SK-N-SH (cell line): ENCODE measurements around the gene CX3CR1. TPM values are rescaled to one million over a fixed set of nuclear protein-coding genes. Genes with fewer than 3 reads are reported as not detected.

Source experiments
- CTCF ChIA-PET: fragments of 300-600, 350-600 bp; formaldehyde crosslinking; extraction: SDS; loops from one replicate; lab custom pipeline; 2021; lab: Yijun Ruan, JAX
- POLR2A ChIA-PET: fragments of 350-600 bp; sonication (Branson Sonifier 250); formaldehyde crosslinking; extraction: SDS; loops from one replicate; lab custom pipeline; 2020; ENCODE audit warnings: antibody characterized with exemption, inconsistent platforms; lab: Yijun Ruan, JAX
- DNase-seq: peaks from one replicate; pipeline ENCODE4 v3.0.0; 2012
- H2AFZ ChIP-seq: fragments of 200-600 bp; sonication (generic); 2 replicates; pipeline ENCODE4 v1.8.1; 2016; ENCODE audit warnings: antibody characterized with exemption, mild to moderate bottlenecking, low read depth
- H3F3A ChIP-seq: fragments of 200-600 bp; sonication (generic); replicated peaks from 2 replicates; pipeline ENCODE3; 2016; ENCODE audit warnings: antibody characterized with exemption, mild to moderate bottlenecking; ENCODE audit not compliant: insufficient read depth
- H3K27ac ChIP-seq, 2 experiments: fragments of 200-500 bp in 1 of 2; fragments of 200-600 bp in 1 of 2; sonication (Bioruptor generic) in 1 of 2; sonication (generic), shearing (Covaris generic) in 1 of 2; 2 replicates each; pipeline versions ENCODE4 v1.5.1 to v1.6.1; 2014 to 2016; ENCODE audit warnings: low read depth in 2 of 2, inconsistent platforms in 1 of 2, low read length in 1 of 2, mild to moderate bottlenecking in 1 of 2, mixed read lengths in 1 of 2
- H3K27me3 ChIP-seq: fragments of 200-600 bp; sonication (generic), shearing (Covaris generic); 2 replicates; pipeline ENCODE4 v1.6.1; 2016; ENCODE audit warnings: mixed run types; ENCODE audit not compliant: insufficient read depth
- H3K36me3 ChIP-seq, 2 experiments: fragments of 200-500 bp in 1 of 2; fragments of 200-600 bp in 1 of 2; sonication (Bioruptor generic) in 1 of 2; sonication (generic) in 1 of 2; replicated peaks in 1 of 2; 2 replicates each; pipeline versions ENCODE3 to v1.5.1; 2014 to 2016; ENCODE audit warnings: low read length in 1 of 2, mild to moderate bottlenecking in 1 of 2; ENCODE audit not compliant: insufficient read depth in 2 of 2, control insufficient read depth in 1 of 2
- H3K4me1 ChIP-seq, 2 experiments: fragments of 200-500 bp in 1 of 2; fragments of 200-600 bp in 1 of 2; sonication (Bioruptor generic) in 1 of 2; sonication (generic), shearing (Covaris generic) in 1 of 2; 2 replicates each; pipeline versions ENCODE4 v1.5.1 to v1.6.1; 2014 to 2016; ENCODE audit warnings: low read depth in 1 of 2, low read length in 1 of 2, mixed run types in 1 of 2; ENCODE audit not compliant: insufficient read depth in 2 of 2, control insufficient read depth in 1 of 2
- H3K4me2 ChIP-seq: fragments of 200-600 bp; sonication (generic), shearing (Covaris generic); 2 replicates; pipeline ENCODE4 v1.6.1; 2017; ENCODE audit warnings: mixed run types
- H3K4me3 ChIP-seq, 2 experiments: fragments of 200-500 bp in 1 of 2; fragments of 200-600 bp in 1 of 2; sonication (Bioruptor generic) in 1 of 2; sonication (generic), shearing (Covaris generic) in 1 of 2; 2 replicates each; pipeline versions ENCODE4 v1.5.1 to v1.8.1; 2014 to 2016; ENCODE audit warnings: low read depth in 2 of 2, inconsistent platforms in 1 of 2, low read length in 1 of 2, mild to moderate bottlenecking in 1 of 2, mixed read lengths in 1 of 2, moderate library complexity in 1 of 2
- H3K79me2 ChIP-seq: fragments of 200-600 bp; sonication (generic); 2 replicates; pipeline ENCODE4 v1.8.1; 2017; ENCODE audit warnings: mild to moderate bottlenecking; ENCODE audit not compliant: insufficient read depth
- H3K9ac ChIP-seq: fragments of 200-600 bp; sonication (generic); 2 replicates; pipeline ENCODE4 v1.6.1; 2017; ENCODE audit warnings: mixed run types
- H3K9me2 ChIP-seq: fragments of 200-600 bp; sonication (generic); 2 replicates; pipeline ENCODE4 v1.6.1; 2017; ENCODE audit warnings: mixed run types
- H3K9me3 ChIP-seq: fragments of 200-600 bp; sonication (generic); 2 replicates; pipeline ENCODE4 v1.6.1; 2017; ENCODE audit warnings: mixed run types, mild to moderate bottlenecking, moderate library complexity
- H4K20me1 ChIP-seq: fragments of 200-600 bp; sonication (generic); 2 replicates; pipeline ENCODE4 v1.6.1; 2017; ENCODE audit warnings: mild to moderate bottlenecking, mixed run types; ENCODE audit not compliant: insufficient read depth
- IRF3 ChIP-seq: fragments of 150-350 bp; IDR thresholded peaks from 2 replicates; pipeline ENCODE4 v1.6.1; 2016; ENCODE audit warnings: mild to moderate bottlenecking, low read depth, low read length
- MXI1 ChIP-seq: IDR thresholded peaks from 2 replicates; pipeline ENCODE4 v1.6.1; 2012; ENCODE audit warnings: mild to moderate bottlenecking, low read depth, low read length, improper control_type of control experiment
- PBX3 ChIP-seq: IDR thresholded peaks from 2 replicates; pipeline ENCODE4; 2012
- RFX5 ChIP-seq: IDR thresholded peaks from 2 replicates; pipeline ENCODE4 v1.6.1; 2012; ENCODE audit warnings: mild to moderate bottlenecking, improper control_type of control experiment, low read length
- WGBS: methylation state at CpG from one replicate; pipeline ENCODE4 v1.1.6; 2017; ENCODE audit warnings: low lambda C conversion rate; 5-methylcytosine and 5-hydroxymethylcytosine counted together
- polyA plus RNA-seq, 3 experiments: library from polyadenylated mRNA; depleted of rRNA; stranded (reverse); fragments of >200 nt; gene quantifications; 2 replicates each; pipeline ENCODE4 v1.2.3, GENCODE V29; 2012
- TF ChIP-seq, protein P1 (sequence below): fragments of 200-600 bp; sonication (generic); IDR thresholded peaks from 2 replicates; pipeline ENCODE4 v1.6.1; 2017; ENCODE audit warnings: antibody characterized with exemption, mild to moderate bottlenecking, moderate library complexity

CX3CR1 gene
- polyA plus RNA-seq, 1 of the 3 experiments (the other 2 are of a cell fraction) = not detected

DNA sequence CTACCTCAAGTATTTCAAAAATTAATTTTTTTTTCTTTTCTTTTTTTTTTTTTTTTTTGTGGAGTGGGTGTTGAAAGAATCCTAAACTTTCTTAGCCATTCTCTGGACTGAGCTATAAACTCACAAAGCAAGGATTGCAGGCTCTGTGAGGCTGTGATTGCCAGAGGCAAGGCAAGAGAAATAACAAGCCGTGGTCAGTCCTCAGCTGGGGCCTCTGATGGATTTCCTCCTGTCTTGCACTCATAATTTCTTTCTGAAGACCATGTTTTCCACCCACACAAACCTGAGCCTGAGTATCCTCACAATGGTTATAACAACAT is 1.3 kb downstream of the CX3CR1 start:
- TF ChIP-seq, protein P1, sequence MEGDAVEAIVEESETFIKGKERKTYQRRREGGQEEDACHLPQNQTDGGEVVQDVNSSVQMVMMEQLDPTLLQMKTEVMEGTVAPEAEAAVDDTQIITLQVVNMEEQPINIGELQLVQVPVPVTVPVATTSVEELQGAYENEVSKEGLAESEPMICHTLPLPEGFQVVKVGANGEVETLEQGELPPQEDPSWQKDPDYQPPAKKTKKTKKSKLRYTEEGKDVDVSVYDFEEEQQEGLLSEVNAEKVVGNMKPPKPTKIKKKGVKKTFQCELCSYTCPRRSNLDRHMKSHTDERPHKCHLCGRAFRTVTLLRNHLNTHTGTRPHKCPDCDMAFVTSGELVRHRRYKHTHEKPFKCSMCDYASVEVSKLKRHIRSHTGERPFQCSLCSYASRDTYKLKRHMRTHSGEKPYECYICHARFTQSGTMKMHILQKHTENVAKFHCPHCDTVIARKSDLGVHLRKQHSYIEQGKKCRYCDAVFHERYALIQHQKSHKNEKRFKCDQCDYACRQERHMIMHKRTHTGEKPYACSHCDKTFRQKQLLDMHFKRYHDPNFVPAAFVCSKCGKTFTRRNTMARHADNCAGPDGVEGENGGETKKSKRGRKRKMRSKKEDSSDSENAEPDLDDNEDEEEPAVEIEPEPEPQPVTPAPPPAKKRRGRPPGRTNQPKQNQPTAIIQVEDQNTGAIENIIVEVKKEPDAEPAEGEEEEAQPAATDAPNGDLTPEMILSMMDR = no peak
- TF ChIP-seq PBX3 (no peak), RFX5 (no peak), IRF3 (no peak)
- no peaks in the 10 kb centered on the region for H3K9me3 ChIP-seq
- no peak for DNase-seq
- H3K27me3 ChIP-seq = peaks cover 8% of the 10 kb centered on the region; the same call in 1 of the 2 replicates
- no peak overlapping the region for H3K9ac ChIP-seq
- no peak overlapping the region for H3K4me3 ChIP-seq
- H3K79me2 ChIP-seq = no peaks in the 10 kb centered on the region
- H3K4me1 ChIP-seq = no peaks in the 10 kb centered on the region
- H3K9me2 ChIP-seq = no peaks in the 10 kb centered on the region
- no peak overlapping the region for H3K4me2 ChIP-seq
- no peaks in the 10 kb centered on the region for H4K20me1 ChIP-seq
- no peak overlapping the region for H3K27ac ChIP-seq
- H2AFZ ChIP-seq = no peak overlapping the region
- no peaks in the 10 kb centered on the region for H3K36me3 ChIP-seq
- WGBS = 17% methylated on average over 1 of the region's 1 CpG
- ChIA-PET CTCF (interaction anchor here (2.7 to 6.3 kb wide), 2 partner anchors 12 to 89 kb away, joined by 14 to 94 read pairs; no protein-coding TSS in a partner anchor), POLR2A (no interaction called here)
- no peaks in the 10 kb centered on the region for H3F3A ChIP-seq

GRCh38 chr3:39277893-39278615 is 1.8 kb downstream of the CX3CR1 start:
- Histone ChIP-seq H3K79me2 (no peaks in the 10 kb centered on the region), H3K27ac (no peak overlapping the region), H3K9me3 (no peaks in the 10 kb centered on the region), H3K9ac (no peak overlapping the region), H3K36me3 (no peaks in the 10 kb centered on the region), H3K4me1 (no peaks in the 10 kb centered on the region), H3K4me3 (no peak overlapping the region), H3K27me3 (peaks cover 8% of the 10 kb centered on the region; the same call in 1 of the 2 replicates), H3K9me2 (no peaks in the 10 kb centered on the region), H3K4me2 (no peak overlapping the region), H3F3A (no peaks in the 10 kb centered on the region), H4K20me1 (no peaks in the 10 kb centered on the region), H2AFZ (no peak overlapping the region)
- WGBS = 23% methylated on average over 5 of the region's 5 CpGs
- no peak for DNase-seq
- no peak for TF ChIP-seq MXI1
- POLR2A ChIA-PET = no interaction called here
- CTCF ChIA-PET = interaction anchor here (1.1 to 6.3 kb wide), 3 partner anchors 10 to 88 kb away, joined by 3 to 94 read pairs (median 14); no protein-coding TSS in a partner anchor
